ENCODE results near the gene HOXA13. TPM values are rescaled to one million over a fixed set of nuclear protein-coding genes. Genes with fewer than 3 reads are reported as not detected.

The HOXA13 gene
- polyA plus RNA-seq, 1 of the 3 experiments (the other 2 are of a cell fraction), result not detected

GRCh38 chr7:27193335-27194001 lies 6.4 kb downstream of the HOXA13 start:
- peaks cover 88% of the 10 kb centered on the region for H3K27me3 ChIP-seq (ENCODE audit: insufficient read depth)
- H3K9me3 ChIP-seq, result no peaks in the 10 kb centered on the region
- no peaks in the 10 kb centered on the region for H3K9me2 ChIP-seq
- CTCF ChIA-PET, result interaction anchor here (0.9 to 10.7 kb wide), 15 partner anchors 9 to 903 kb away, joined by 3 to 84 read pairs (median 4); partner anchors contain the start of genes HOXA11 and HOXA5
- POLR2A ChIA-PET, result no interaction called here
- H3K4me3 ChIP-seq (ENCODE audit: low read depth in 2 of 2, low read length in 1 of 2), result no peak overlapping the region
- no peaks in the 10 kb centered on the region for H3K36me3 ChIP-seq (replicated peaks in 1 of 2; ENCODE audit: control insufficient read depth in 1 of 2, insufficient read depth in 2 of 2, low read length in 1 of 2)
- DNase-seq, result no peak
- H3K27ac ChIP-seq (ENCODE audit: low read depth in 2 of 2, low read length in 1 of 2), result no peak overlapping the region
- peaks cover 11% of the 10 kb centered on the region for H4K20me1 ChIP-seq (ENCODE audit: insufficient read depth)
- no peak overlapping the region for H3K9ac ChIP-seq
- peak overlapping the region; percentile 30; the same call in 1 of the 2 replicates for H3K4me2 ChIP-seq
- no peaks in the 10 kb centered on the region for H3K79me2 ChIP-seq (ENCODE audit: insufficient read depth)
- peaks cover 8% of the 10 kb centered on the region for H3F3A ChIP-seq (replicated peaks; ENCODE audit: insufficient read depth)
- H2AFZ ChIP-seq (ENCODE audit: low read depth), result no peak overlapping the region
- H3K4me1 ChIP-seq (ENCODE audit: control insufficient read depth in 1 of 2, insufficient read depth in 2 of 2, low read depth in 1 of 2, low read length in 1 of 2), result peaks cover 0 to 4% of the 10 kb centered on the region in 2 experiments; a peak in 1 of 4 replicates
- WGBS (ENCODE audit: low lambda C conversion rate), result 23% methylated on average over 29 of the region's 29 CpGs
- TF ChIP-seq EZH2phosphoT487 (IDR thresholded peaks at IDR 0.05; ENCODE audit: borderline replicate concordance, low read depth), result peak; percentile 89; the same call in 1 of the 2 replicates
- no peak for TF ChIP-seq JUND (IDR thresholded peaks at IDR 0.05)
- no peak for TF ChIP-seq GABPA (IDR thresholded peaks at IDR 0.05; ENCODE audit: low read depth)

GRCh38 chr7:27192546-27193334 lies 7.2 kb downstream of the HOXA13 start:
- H3K79me2 ChIP-seq (ENCODE audit: insufficient read depth), result no peaks in the 10 kb centered on the region
- H4K20me1 ChIP-seq (ENCODE audit: insufficient read depth), result peaks cover 17% of the 10 kb centered on the region
- H3K4me1 ChIP-seq (ENCODE audit: control insufficient read depth in 1 of 2, insufficient read depth in 2 of 2, low read depth in 1 of 2, low read length in 1 of 2), result peaks cover 0 to 4% of the 10 kb centered on the region in 2 experiments; a peak in 1 of 4 replicates
- peak overlapping the region; percentile 30; the same call in 1 of the 2 replicates for H3K4me2 ChIP-seq
- 32% methylated on average over 35 of the region's 78 CpGs for WGBS (ENCODE audit: low lambda C conversion rate)
- ChIA-PET CTCF (interaction anchor here (0.9 to 10.7 kb wide), 11 partner anchors 15 to 901 kb away, joined by 3 to 84 read pairs (median 4); partner anchors contain the start of gene HOXA5), POLR2A (interaction anchor here (0.5 kb wide), 1 partner anchor 813 kb away, joined by 3 read pairs; no protein-coding TSS in a partner anchor)
- H3K27me3 ChIP-seq (ENCODE audit: insufficient read depth), result peaks cover 88% of the 10 kb centered on the region
- no peak overlapping the region for H2AFZ ChIP-seq (ENCODE audit: low read depth)
- no peaks in the 10 kb centered on the region for H3K36me3 ChIP-seq (replicated peaks in 1 of 2; ENCODE audit: control insufficient read depth in 1 of 2, insufficient read depth in 2 of 2, low read length in 1 of 2)
- peaks cover 8% of the 10 kb centered on the region for H3F3A ChIP-seq (replicated peaks; ENCODE audit: insufficient read depth)
- H3K9ac ChIP-seq, result no peak overlapping the region
- H3K9me3 ChIP-seq, result no peaks in the 10 kb centered on the region
- TF ChIP-seq FOXJ3 (CRISPR knock-in tag; IDR thresholded peaks at IDR 0.05), result no peak
- peak; percentile 82; the same call in 1 of the 2 replicates for TF ChIP-seq EZH2phosphoT487 (IDR thresholded peaks at IDR 0.05; ENCODE audit: borderline replicate concordance, low read depth)
- peak overlapping the region in 1 of 2 experiments; percentile 2; a peak in 1 of 4 replicates for H3K4me3 ChIP-seq (ENCODE audit: low read depth in 2 of 2, low read length in 1 of 2)
- H3K9me2 ChIP-seq, result no peaks in the 10 kb centered on the region
- H3K27ac ChIP-seq (ENCODE audit: low read depth in 2 of 2, low read length in 1 of 2), result no peak overlapping the region
- DNase-seq, result peak; percentile 67

- H3K79me2 ChIP-seq (ENCODE audit: insufficient read depth), result no peaks in the 10 kb centered on the region
- H4K20me1 ChIP-seq (ENCODE audit: insufficient read depth), result peaks cover 24% of the 10 kb centered on the region
- H3K36me3 ChIP-seq (replicated peaks in 1 of 2; ENCODE audit: control insufficient read depth in 1 of 2, insufficient read depth in 2 of 2, low read length in 1 of 2), result no peaks in the 10 kb centered on the region
- ChIA-PET CTCF (interaction anchor here (1.1 to 10.7 kb wide), 12 partner anchors 14 to 1340 kb away, joined by 3 to 84 read pairs (median 4); partner anchors contain the start of gene HOXA5), POLR2A (interaction anchor here (0.5 kb wide), 1 partner anchor 813 kb away, joined by 3 read pairs; no protein-coding TSS in a partner anchor)
- peaks cover 10% of the 10 kb centered on the region for H3F3A ChIP-seq (replicated peaks; ENCODE audit: insufficient read depth)
- peak overlapping the region; percentile 30; the same call in 1 of the 2 replicates for H3K4me2 ChIP-seq
- 25% methylated on average over 32 of the region's 42 CpGs for WGBS (ENCODE audit: low lambda C conversion rate)
- H3K27ac ChIP-seq (ENCODE audit: low read depth in 2 of 2, low read length in 1 of 2), result no peak overlapping the region
- H3K9me3 ChIP-seq, result no peaks in the 10 kb centered on the region
- no peak overlapping the region; a peak in 1 of 4 replicates for H3K4me3 ChIP-seq (ENCODE audit: low read depth in 2 of 2, low read length in 1 of 2)
- no peak overlapping the region for H3K9ac ChIP-seq
- H2AFZ ChIP-seq (ENCODE audit: low read depth), result no peak overlapping the region
- no peak for DNase-seq
- H3K27me3 ChIP-seq (ENCODE audit: insufficient read depth), result peaks cover 88% of the 10 kb centered on the region
- H3K4me1 ChIP-seq (ENCODE audit: control insufficient read depth in 1 of 2, insufficient read depth in 2 of 2, low read depth in 1 of 2, low read length in 1 of 2), result peaks cover 0 to 4% of the 10 kb centered on the region in 2 experiments; a peak in 1 of 4 replicates
- no peaks in the 10 kb centered on the region for H3K9me2 ChIP-seq
- TF ChIP-seq RFX5 (IDR thresholded peaks at IDR 0.05; ENCODE audit: low read length), result no peak
- TF ChIP-seq CTCF (IDR thresholded peaks at IDR 0.05), result no peak
- no peak for TF ChIP-seq POLR2AphosphoS5 (IDR thresholded peaks at IDR 0.05; ENCODE audit: low read depth, low read length)
- no peak for TF ChIP-seq CHD2 (IDR thresholded peaks at IDR 0.05; ENCODE audit: low read length, partially characterized antibody)
- TF ChIP-seq ZBTB33 (IDR thresholded peaks at IDR 0.05; ENCODE audit: borderline replicate concordance, low read depth), result no peak
- TF ChIP-seq USF2 (IDR thresholded peaks at IDR 0.05; ENCODE audit: borderline replicate concordance, low read depth, low read length), result no peak
- TF ChIP-seq EP300 (IDR thresholded peaks at IDR 0.05; ENCODE audit: borderline replicate concordance in 1 of 2, low read depth in 1 of 2, low read length in 1 of 2), result no peak
Measured at GRCh38 chr7:27191833-27192545, 7.9 kb downstream of the HOXA13 start.

All from SK-N-SH (cell line).